HTERT RPE-1 (cell line): ENCODE results near the gene OBSCN.
"Not testable (repeated sequence)": the region's sequence is repeated elsewhere in the genome, so short reads cannot be mapped to it uniquely, and the experiment has no call there.

ENCODE experiments used
- in situ Hi-C: fragments of 300-500 bp; cut with MboI; formaldehyde crosslinking; loops from 4 replicates; pipeline ENCODE4 v1.14.3; 2020; ENCODE audit warnings: low sequenced_read_pairs

Gene OBSCN

GRCh38 chr1:228249513-228250305 lies 41.9 kb downstream of the OBSCN start:
- in situ Hi-C loops: no loop called here

- in situ Hi-C loops: not testable (repeated sequence)
Observed at GRCh38 chr1:228252476-228252875, 44.6 kb downstream of the OBSCN start.

- in situ Hi-C loops: no loop called here
Observed at GRCh38 chr1:228256626-228257375, 49.0 kb downstream of the OBSCN start.

GRCh38 chr1:228258486-228258885 lies 50.6 kb downstream of the OBSCN start:
- in situ Hi-C loops: no loop called here

GRCh38 chr1:228259368-228259894 lies 51.6 kb downstream of the OBSCN start:
- in situ Hi-C loops: no loop called here

- in situ Hi-C loops: no loop called here
Observed at GRCh38 chr1:228259951-228260350, 52.1 kb downstream of the OBSCN start.

GRCh38 chr1:228261706-228262105 lies 53.9 kb downstream of the OBSCN start:
- in situ Hi-C loops: no loop called here

GRCh38 chr1:228262475-228262874 lies 54.6 kb downstream of the OBSCN start:
- in situ Hi-C loops: no loop called here

- in situ Hi-C loops: no loop called here
Observed at GRCh38 chr1:228263636-228264035, 55.8 kb downstream of the OBSCN start.

- in situ Hi-C loops: no loop called here
Observed at GRCh38 chr1:228264090-228264829, 56.4 kb downstream of the OBSCN start.

GRCh38 chr1:228265167-228265566 lies 57.3 kb downstream of the OBSCN start:
- in situ Hi-C loops: no loop called here

GRCh38 chr1:228267962-228268880 lies 60.4 kb downstream of the OBSCN start:
- in situ Hi-C loops: no loop called here

- in situ Hi-C loops: no loop called here
Observed at GRCh38 chr1:228268881-228269265, 61.0 kb downstream of the OBSCN start.

- in situ Hi-C loops: not testable (repeated sequence)
Observed at GRCh38 chr1:228269431-228269830, 61.6 kb downstream of the OBSCN start.

GRCh38 chr1:228270032-228270431 lies 62.2 kb downstream of the OBSCN start:
- in situ Hi-C loops: no loop called here

GRCh38 chr1:228271701-228272251 lies 63.9 kb downstream of the OBSCN start:
- in situ Hi-C loops: no loop called here

GRCh38 chr1:228272331-228272791 lies 64.5 kb downstream of the OBSCN start:
- in situ Hi-C loops: no loop called here

- in situ Hi-C loops: no loop called here
Observed at GRCh38 chr1:228272831-228273571, 65.2 kb downstream of the OBSCN start.
